A549 (cell line): ENCODE data around the gene YES1. TPM values are rescaled to one million over a fixed set of nuclear protein-coding genes. Genes with fewer than 3 reads are reported as not detected.

Source experiments
- ATAC-seq, 2 experiments: fragments of 200-7000 bp in 1 of 2; fragments of >200 bp in 1 of 2; cut with Nextera tagmentation in 1 of 2; cut with Tn5 transposase in 1 of 2; 3 replicates each; pipeline versions ENCODE4 v1.8.0 to v1.9.1; 2018 to 2020; ENCODE audit warnings: mild to moderate bottlenecking in 1 of 2, moderate library complexity in 1 of 2
- CTCF ChIA-PET: fragments of 300-600 bp; sonication (Branson Sonifier 250); formaldehyde crosslinking; extraction: SDS; loops from one replicate; lab custom pipeline; 2021; ENCODE audit warnings: antibody characterized with exemption, inconsistent platforms; lab: Yijun Ruan, JAX
- POLR2A ChIA-PET: fragments of 350-600 bp; formaldehyde crosslinking; extraction: SDS; loops from one replicate; lab custom pipeline; 2021; ENCODE audit warnings: antibody characterized with exemption, inconsistent platforms; lab: Yijun Ruan, JAX
- DNase-seq, 2 experiments: peaks; one replicate each; pipeline versions ENCODE4 v3.0.0 to v3.0.0-alpha.2; 2011 to 2016; ENCODE audit warnings: low read depth in 1 of 2, low spot score in 1 of 2
- FAIRE-seq: peaks from 2 replicates; lab custom pipeline; 2011; peaks lifted over from hg19 to GRCh38; lab: Jason Lieb, UNC
- H3K27ac ChIP-seq, 2 experiments: fragments of >200 bp; sonication (Bioruptor Twin); formaldehyde crosslinking; 3 replicates each; pipeline ENCODE4 v1.5.1; 2016 to 2017
- H3K4me1 ChIP-seq: fragments of >200 bp; sonication (Bioruptor Twin); formaldehyde crosslinking; 3 replicates; pipeline ENCODE4 v1.6.1; 2016
- H3K4me2 ChIP-seq: fragments of >200 bp; sonication (Bioruptor Twin); formaldehyde crosslinking; 3 replicates; pipeline ENCODE4 v1.6.1; 2016
- H3K4me3 ChIP-seq: fragments of >200 bp; sonication (Bioruptor Twin); formaldehyde crosslinking; 3 replicates; pipeline ENCODE4 v1.5.1; 2016
- H3K9me3 ChIP-seq: fragments of >200 bp; sonication (Bioruptor Twin); formaldehyde crosslinking; 3 replicates; pipeline ENCODE4 v1.6.1; 2016
- BCL3 ChIP-seq: fragments of >200 bp; sonication (Bioruptor Twin); formaldehyde crosslinking; IDR thresholded peaks from 3 replicates; pipeline ENCODE4 v1.6.1; 2016
- BHLHE40 ChIP-seq: IDR thresholded peaks from 2 replicates; pipeline ENCODE4 v1.6.1; 2012; ENCODE audit warnings: low read depth, low read length, inconsistent platforms
- CHD2 ChIP-seq: fragments of 150-350 bp; IDR thresholded peaks from 2 replicates; pipeline ENCODE4 v1.6.1; 2014; ENCODE audit warnings: low read length; ENCODE audit not compliant: partially characterized antibody
- ESRRA ChIP-seq: fragments of 150-350 bp; IDR thresholded peaks from 2 replicates; pipeline ENCODE4 v1.6.1; 2014; ENCODE audit warnings: mild to moderate bottlenecking, low read length, borderline replicate concordance
- FOSB ChIP-seq: fragments of 250-450 bp; sonication (Bioruptor Pico); IDR thresholded peaks from 2 replicates; pipeline ENCODE4 v1.5.0; 2020; ENCODE audit warnings: mild to moderate bottlenecking, moderate library complexity
- HOXB5 ChIP-seq: fragments of 250-450 bp; sonication (Bioruptor Pico); IDR thresholded peaks from 2 replicates; pipeline ENCODE4 v1.5.0; 2020; ENCODE audit warnings: mild to moderate bottlenecking, moderate library complexity
- MYC ChIP-seq: IDR thresholded peaks from 2 replicates; pipeline ENCODE4 v1.6.1; 2012; ENCODE audit warnings: mild to moderate bottlenecking, inconsistent platforms, low read length, improper control_type of control experiment, borderline replicate concordance
- PHF8 ChIP-seq: fragments of 200-600 bp; sonication (generic); IDR thresholded peaks from 2 replicates; pipeline ENCODE4 v1.6.1; 2016; ENCODE audit warnings: low read depth, mild to moderate bottlenecking, antibody characterized with exemption, moderate library complexity, borderline replicate concordance
- POLR2AphosphoS2 ChIP-seq: conservative IDR thresholded peaks from 2 replicates; pipeline ENCODE4 v1.6.1; 2012; ENCODE audit warnings: low read length, improper control_type of control experiment, inconsistent platforms
- RFX5 ChIP-seq: fragments of 450-650 bp; IDR thresholded peaks from 2 replicates; pipeline ENCODE4 v1.7.1; 2014; ENCODE audit warnings: antibody characterized with exemption, mild to moderate bottlenecking, moderate library complexity
- SMC3 ChIP-seq: fragments of >200 bp; sonication (Bioruptor Twin); formaldehyde crosslinking; IDR thresholded peaks from 3 replicates; pipeline ENCODE4 v1.6.1; 2018; ENCODE audit warnings: inconsistent platforms
- TFCP2L1 ChIP-seq: fragments of 250-450 bp; sonication (Bioruptor Pico); IDR thresholded peaks from 2 replicates; pipeline ENCODE4 v1.5.0; 2021; ENCODE audit warnings: mild to moderate bottlenecking
- ZFP36 ChIP-seq: fragments of 450-650 bp; IDR thresholded peaks from 2 replicates; pipeline ENCODE4 v1.6.1; 2014; ENCODE audit warnings: borderline replicate concordance; ENCODE audit not compliant: partially characterized antibody
- ZNF302 ChIP-seq: fragments of 250-450 bp; sonication (Bioruptor Pico); IDR thresholded peaks from 2 replicates; pipeline ENCODE4 v1.9.0; 2021; ENCODE audit warnings: inconsistent platforms, mild to moderate bottlenecking, moderate library complexity
- WGBS: methylation state at CpG from one replicate; pipeline ENCODE4 v1.1.6; 2017; ENCODE audit errors: missing lambda C conversion rate; 5-methylcytosine and 5-hydroxymethylcytosine counted together
- polyA plus RNA-seq, 4 experiments: library from polyadenylated mRNA; depleted of rRNA in 3 of 4; stranded (reverse); fragments of >200 nt; fragmentation: RNase III in 1 of 4; extraction: RNeasy Plus Mini Kit Qiagen cat#74134 plus additional on column Dnase treatment in 1 of 4; gene quantifications; 2 replicates in 3 of 4; 3 replicates in 1 of 4; pipeline ENCODE4 v1.2.3, GENCODE V29; 2011 to 2017
- TF ChIP-seq, protein P1 (sequence below): IDR thresholded peaks from 2 replicates; pipeline ENCODE4 v1.6.1; 2012
- TF ChIP-seq, protein P2 (sequence below): fragments of 250-450 bp; sonication (Bioruptor Pico); IDR thresholded peaks from 2 replicates; pipeline ENCODE4 v1.5.0; 2021; ENCODE audit warnings: mild to moderate bottlenecking, moderate library complexity, borderline replicate concordance
- TF ChIP-seq, protein P3 (sequence below): fragments of >200 bp; sonication (Bioruptor Twin); formaldehyde crosslinking; IDR thresholded peaks from 3 replicates; pipeline ENCODE4 v1.5.1; 2016
- TF ChIP-seq, protein P4 (sequence below): fragments of 250-450 bp; sonication (Bioruptor Pico); IDR thresholded peaks from 2 replicates; pipeline ENCODE4 v1.5.0; 2020; ENCODE audit warnings: low read depth, mild to moderate bottlenecking, moderate library complexity
- TF ChIP-seq, protein P5 (sequence below): IDR thresholded peaks from 2 replicates; pipeline ENCODE4 v1.6.1; 2012
- TF ChIP-seq, protein P6 (sequence below): IDR thresholded peaks from 2 replicates; pipeline ENCODE4 v1.6.1; 2012; ENCODE audit warnings: low read depth, borderline replicate concordance

YES1 gene
- polyA plus RNA-seq, 2 of the 4 experiments (the other 2 are of a cell fraction), result 22.6 to 32.1 TPM

DNA sequence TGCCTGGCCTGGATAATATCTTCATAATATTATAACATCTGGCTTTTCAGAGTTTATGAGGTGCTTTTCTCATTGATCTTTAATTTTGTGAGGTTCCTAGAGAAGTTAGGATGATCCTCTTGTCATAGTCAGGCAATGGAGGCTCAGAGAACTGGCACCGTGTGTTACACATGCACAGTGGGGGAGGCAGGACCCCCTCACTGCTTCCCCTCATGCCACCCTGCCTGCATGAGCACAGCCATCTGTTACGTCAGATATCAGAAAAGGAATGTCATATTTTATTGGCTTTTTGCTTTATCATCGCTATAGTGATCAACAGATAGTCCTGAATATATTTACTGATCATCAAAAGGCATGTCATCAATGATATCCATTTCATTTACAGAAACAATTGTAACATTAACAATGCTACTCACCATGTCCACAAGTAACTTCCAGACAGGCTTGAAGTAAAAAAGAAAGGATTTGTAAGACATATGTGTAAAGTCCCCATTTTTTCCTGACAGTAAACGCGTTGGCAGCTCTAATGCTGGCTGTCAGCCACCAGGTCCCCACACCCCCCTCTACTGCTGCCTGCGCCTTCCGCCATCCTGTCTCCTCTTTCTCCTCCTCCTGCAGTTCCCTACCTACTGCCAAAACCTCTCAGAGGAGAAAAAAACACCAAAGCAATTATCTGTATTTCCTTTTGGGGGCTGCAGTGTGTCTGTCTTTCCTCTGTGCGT lies 118.4 kb downstream of the YES1 start:
- H3K9me3 ChIP-seq, result no peaks in the 10 kb centered on the region
- ChIA-PET CTCF (interaction anchor here (0.5 kb wide), 1 partner anchor 1810 kb away, joined by 3 read pairs; no protein-coding TSS in a partner anchor), POLR2A (no interaction called here)
- FAIRE-seq, result no peak
- no peak for DNase-seq
- no peak for ATAC-seq
- 87% methylated on average over 8 of the region's 8 CpGs for WGBS
- no peak overlapping the region for H3K27ac ChIP-seq
- H3K4me2 ChIP-seq, result no peak overlapping the region
- TF ChIP-seq, protein P1, sequence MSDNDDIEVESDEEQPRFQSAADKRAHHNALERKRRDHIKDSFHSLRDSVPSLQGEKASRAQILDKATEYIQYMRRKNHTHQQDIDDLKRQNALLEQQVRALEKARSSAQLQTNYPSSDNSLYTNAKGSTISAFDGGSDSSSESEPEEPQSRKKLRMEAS, result no peak
- TF ChIP-seq CHD2 (no peak), POLR2AphosphoS2 (no peak), ZFP36 (no peak), BHLHE40 (no peak), PHF8 (no peak), SMC3 (no peak), ESRRA (no peak), TFCP2L1 (no peak), BCL3 (no peak), RFX5 (no peak), ZNF302 (CRISPR knock-in tag) (no peak), MYC (no peak), HOXB5 (CRISPR knock-in tag) (no peak), FOSB (CRISPR knock-in tag) (no peak)
- TF ChIP-seq, protein P2, sequence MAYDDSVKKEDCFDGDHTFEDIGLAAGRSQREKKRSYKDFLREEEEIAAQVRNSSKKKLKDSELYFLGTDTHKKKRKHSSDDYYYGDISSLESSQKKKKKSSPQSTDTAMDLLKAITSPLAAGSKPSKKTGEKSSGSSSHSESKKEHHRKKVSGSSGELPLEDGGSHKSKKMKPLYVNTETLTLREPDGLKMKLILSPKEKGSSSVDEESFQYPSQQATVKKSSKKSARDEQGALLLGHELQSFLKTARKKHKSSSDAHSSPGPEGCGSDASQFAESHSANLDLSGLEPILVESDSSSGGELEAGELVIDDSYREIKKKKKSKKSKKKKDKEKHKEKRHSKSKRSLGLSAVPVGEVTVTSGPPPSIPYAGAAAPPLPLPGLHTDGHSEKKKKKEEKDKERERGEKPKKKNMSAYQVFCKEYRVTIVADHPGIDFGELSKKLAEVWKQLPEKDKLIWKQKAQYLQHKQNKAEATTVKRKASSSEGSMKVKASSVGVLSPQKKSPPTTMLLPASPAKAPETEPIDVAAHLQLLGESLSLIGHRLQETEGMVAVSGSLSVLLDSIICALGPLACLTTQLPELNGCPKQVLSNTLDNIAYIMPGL, result no peak
- TF ChIP-seq, protein P3, sequence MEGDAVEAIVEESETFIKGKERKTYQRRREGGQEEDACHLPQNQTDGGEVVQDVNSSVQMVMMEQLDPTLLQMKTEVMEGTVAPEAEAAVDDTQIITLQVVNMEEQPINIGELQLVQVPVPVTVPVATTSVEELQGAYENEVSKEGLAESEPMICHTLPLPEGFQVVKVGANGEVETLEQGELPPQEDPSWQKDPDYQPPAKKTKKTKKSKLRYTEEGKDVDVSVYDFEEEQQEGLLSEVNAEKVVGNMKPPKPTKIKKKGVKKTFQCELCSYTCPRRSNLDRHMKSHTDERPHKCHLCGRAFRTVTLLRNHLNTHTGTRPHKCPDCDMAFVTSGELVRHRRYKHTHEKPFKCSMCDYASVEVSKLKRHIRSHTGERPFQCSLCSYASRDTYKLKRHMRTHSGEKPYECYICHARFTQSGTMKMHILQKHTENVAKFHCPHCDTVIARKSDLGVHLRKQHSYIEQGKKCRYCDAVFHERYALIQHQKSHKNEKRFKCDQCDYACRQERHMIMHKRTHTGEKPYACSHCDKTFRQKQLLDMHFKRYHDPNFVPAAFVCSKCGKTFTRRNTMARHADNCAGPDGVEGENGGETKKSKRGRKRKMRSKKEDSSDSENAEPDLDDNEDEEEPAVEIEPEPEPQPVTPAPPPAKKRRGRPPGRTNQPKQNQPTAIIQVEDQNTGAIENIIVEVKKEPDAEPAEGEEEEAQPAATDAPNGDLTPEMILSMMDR, result no peak
- TF ChIP-seq, protein P4, sequence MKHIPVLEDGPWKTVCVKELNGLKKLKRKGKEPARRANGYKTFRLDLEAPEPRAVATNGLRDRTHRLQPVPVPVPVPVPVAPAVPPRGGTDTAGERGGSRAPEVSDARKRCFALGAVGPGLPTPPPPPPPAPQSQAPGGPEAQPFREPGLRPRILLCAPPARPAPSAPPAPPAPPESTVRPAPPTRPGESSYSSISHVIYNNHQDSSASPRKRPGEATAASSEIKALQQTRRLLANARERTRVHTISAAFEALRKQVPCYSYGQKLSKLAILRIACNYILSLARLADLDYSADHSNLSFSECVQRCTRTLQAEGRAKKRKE (CRISPR knock-in tag), result no peak
- TF ChIP-seq, protein P5, sequence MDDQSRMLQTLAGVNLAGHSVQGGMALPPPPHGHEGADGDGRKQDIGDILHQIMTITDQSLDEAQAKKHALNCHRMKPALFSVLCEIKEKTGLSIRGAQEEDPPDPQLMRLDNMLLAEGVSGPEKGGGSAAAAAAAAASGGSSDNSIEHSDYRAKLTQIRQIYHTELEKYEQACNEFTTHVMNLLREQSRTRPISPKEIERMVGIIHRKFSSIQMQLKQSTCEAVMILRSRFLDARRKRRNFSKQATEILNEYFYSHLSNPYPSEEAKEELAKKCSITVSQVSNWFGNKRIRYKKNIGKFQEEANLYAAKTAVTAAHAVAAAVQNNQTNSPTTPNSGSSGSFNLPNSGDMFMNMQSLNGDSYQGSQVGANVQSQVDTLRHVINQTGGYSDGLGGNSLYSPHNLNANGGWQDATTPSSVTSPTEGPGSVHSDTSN, result no peak
- TF ChIP-seq, protein P6, sequence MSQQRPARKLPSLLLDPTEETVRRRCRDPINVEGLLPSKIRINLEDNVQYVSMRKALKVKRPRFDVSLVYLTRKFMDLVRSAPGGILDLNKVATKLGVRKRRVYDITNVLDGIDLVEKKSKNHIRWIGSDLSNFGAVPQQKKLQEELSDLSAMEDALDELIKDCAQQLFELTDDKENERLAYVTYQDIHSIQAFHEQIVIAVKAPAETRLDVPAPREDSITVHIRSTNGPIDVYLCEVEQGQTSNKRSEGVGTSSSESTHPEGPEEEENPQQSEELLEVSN, result no peak
- TF ChIP-seq, all 56 proteins: peak for 0
- Histone ChIP-seq H3K4me3 (no peak overlapping the region), H3K4me1 (no peaks in the 10 kb centered on the region)
